Hepatocyte (in vitro differentiated cells): ENCODE data around the gene EHMT2.

Source experiments
- EZH2 ChIP-seq: fragments of 200-600 bp; sonication (generic); IDR thresholded peaks from 2 replicates; pipeline ENCODE4 v1.6.1; 2016; ENCODE audit warnings: antibody characterized with exemption, mild to moderate bottlenecking, borderline replicate concordance
- EZH2phosphoT487 ChIP-seq: fragments of 200-600 bp; sonication (generic); IDR thresholded peaks from one replicate; pipeline ENCODE4 v1.6.1; 2018; ENCODE audit warnings: antibody characterized with exemption, mild to moderate bottlenecking, low read depth, moderate library complexity; ENCODE audit not compliant: unreplicated experiment, severe bottlenecking
- TF ChIP-seq, protein P1 (sequence below): fragments of 200-600 bp; sonication (generic); IDR thresholded peaks from 2 replicates; pipeline ENCODE4 v1.5.1; 2016; ENCODE audit warnings: antibody characterized with exemption, mild to moderate bottlenecking; ENCODE audit not compliant: poor library complexity

DNA sequence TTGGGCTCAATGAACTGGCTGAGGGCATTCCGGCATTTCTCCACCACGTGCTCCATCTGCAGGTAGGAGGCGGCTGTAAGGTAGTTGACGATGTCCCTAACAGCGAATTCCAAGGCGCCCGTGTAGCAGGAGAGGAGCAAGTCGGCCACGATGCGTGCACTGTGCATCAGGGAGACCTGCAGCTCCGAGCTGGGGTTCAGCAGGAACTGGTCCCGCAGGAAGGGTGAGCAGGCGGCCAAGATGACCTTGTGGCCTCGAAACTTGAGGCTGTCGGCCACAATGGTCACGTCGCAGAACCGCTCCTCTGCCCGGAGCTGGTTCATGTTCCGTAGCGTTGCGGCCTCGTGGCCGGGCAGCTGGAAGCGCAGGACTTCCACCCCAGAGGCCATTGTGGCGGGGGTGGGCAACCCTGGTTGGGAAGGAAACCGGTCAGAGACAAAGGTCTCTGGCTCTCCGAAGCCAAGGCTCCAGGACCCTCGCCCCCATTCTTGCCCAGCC, 3.5 kb upstream of the EHMT2 start:
- TF ChIP-seq, protein P1, sequence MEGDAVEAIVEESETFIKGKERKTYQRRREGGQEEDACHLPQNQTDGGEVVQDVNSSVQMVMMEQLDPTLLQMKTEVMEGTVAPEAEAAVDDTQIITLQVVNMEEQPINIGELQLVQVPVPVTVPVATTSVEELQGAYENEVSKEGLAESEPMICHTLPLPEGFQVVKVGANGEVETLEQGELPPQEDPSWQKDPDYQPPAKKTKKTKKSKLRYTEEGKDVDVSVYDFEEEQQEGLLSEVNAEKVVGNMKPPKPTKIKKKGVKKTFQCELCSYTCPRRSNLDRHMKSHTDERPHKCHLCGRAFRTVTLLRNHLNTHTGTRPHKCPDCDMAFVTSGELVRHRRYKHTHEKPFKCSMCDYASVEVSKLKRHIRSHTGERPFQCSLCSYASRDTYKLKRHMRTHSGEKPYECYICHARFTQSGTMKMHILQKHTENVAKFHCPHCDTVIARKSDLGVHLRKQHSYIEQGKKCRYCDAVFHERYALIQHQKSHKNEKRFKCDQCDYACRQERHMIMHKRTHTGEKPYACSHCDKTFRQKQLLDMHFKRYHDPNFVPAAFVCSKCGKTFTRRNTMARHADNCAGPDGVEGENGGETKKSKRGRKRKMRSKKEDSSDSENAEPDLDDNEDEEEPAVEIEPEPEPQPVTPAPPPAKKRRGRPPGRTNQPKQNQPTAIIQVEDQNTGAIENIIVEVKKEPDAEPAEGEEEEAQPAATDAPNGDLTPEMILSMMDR: no peak
- TF ChIP-seq EZH2 (no peak), EZH2phosphoT487 (no peak)
